22Rv1 (cell line): ENCODE data around the gene LINGO3.
"Not testable (repeated sequence)": the region's sequence is repeated elsewhere in the genome, so short reads cannot be mapped to it uniquely, and the experiment has no call there.

Experiments used
- CTCF ChIP-seq: fragments of 450-650 bp; IDR thresholded peaks from 2 replicates; pipeline ENCODE4 v1.5.1; 2017; ENCODE audit warnings: mild to moderate bottlenecking
- ZFX ChIP-seq: fragments of 450-650 bp; IDR thresholded peaks from 2 replicates; pipeline ENCODE4 v1.6.1; 2017; ENCODE audit warnings: antibody characterized with exemption, borderline replicate concordance

GRCh38 chr19:2281265-2282061 lies 26.5 kb downstream of the LINGO3 start:
- TF ChIP-seq CTCF, ZFX: not testable (repeated sequence)
